GM06990 (cell line): ENCODE results near the gene TRIM14.

Experiments used
- DNase-seq: peaks from one replicate; pipeline ENCODE4 v3.0.0-alpha.2; 2011; ENCODE audit not compliant: insufficient read length; ENCODE audit errors: extremely low read depth
- H3K27me3 ChIP-seq: replicated peaks from 2 replicates; pipeline ENCODE4 v1.6.0; 2011; ENCODE audit warnings: low read length; ENCODE audit not compliant: control insufficient read depth, insufficient read depth
- H3K36me3 ChIP-seq: 2 replicates; pipeline ENCODE4 v1.5.1; 2011; ENCODE audit warnings: low read length; ENCODE audit not compliant: control insufficient read depth, insufficient read depth
- H3K4me3 ChIP-seq: replicated peaks from 2 replicates; pipeline ENCODE4 v1.5.1; 2011; ENCODE audit warnings: low read depth, mild to moderate bottlenecking, control low read depth, low read length
- TF ChIP-seq, protein P1 (sequence below): IDR thresholded peaks from 2 replicates; pipeline ENCODE4 v1.5.1; 2011; ENCODE audit warnings: low read length, control low read depth, mild to moderate bottlenecking, inconsistent platforms; ENCODE audit not compliant: insufficient read depth, poor library complexity, severe bottlenecking

The TRIM14 gene

DNA sequence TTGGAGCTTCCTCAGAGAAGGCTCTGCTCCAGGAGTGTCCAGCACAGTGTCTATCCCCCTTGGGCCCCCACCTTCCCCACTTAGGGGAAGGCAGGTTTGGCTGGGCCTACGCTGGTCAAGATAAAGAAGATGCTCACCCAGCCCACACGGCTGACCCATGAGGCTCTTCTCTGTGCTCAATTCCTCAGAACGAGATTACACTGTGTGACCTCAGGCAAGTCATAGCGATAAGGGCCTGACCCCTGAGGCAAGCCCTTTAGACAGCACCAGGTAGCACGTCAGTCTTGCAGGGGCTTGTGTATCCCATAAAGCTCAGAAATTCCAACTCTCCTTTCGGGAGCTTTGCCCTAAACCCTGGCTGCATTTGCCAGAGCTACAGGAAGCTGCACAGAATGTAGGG lies 40.8 kb upstream of the TRIM14 start:
- Histone ChIP-seq H3K36me3 (no peaks in the 10 kb centered on the region), H3K4me3 (no peak overlapping the region), H3K27me3 (no peaks in the 10 kb centered on the region)
- TF ChIP-seq, protein P1, sequence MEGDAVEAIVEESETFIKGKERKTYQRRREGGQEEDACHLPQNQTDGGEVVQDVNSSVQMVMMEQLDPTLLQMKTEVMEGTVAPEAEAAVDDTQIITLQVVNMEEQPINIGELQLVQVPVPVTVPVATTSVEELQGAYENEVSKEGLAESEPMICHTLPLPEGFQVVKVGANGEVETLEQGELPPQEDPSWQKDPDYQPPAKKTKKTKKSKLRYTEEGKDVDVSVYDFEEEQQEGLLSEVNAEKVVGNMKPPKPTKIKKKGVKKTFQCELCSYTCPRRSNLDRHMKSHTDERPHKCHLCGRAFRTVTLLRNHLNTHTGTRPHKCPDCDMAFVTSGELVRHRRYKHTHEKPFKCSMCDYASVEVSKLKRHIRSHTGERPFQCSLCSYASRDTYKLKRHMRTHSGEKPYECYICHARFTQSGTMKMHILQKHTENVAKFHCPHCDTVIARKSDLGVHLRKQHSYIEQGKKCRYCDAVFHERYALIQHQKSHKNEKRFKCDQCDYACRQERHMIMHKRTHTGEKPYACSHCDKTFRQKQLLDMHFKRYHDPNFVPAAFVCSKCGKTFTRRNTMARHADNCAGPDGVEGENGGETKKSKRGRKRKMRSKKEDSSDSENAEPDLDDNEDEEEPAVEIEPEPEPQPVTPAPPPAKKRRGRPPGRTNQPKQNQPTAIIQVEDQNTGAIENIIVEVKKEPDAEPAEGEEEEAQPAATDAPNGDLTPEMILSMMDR: no peak
- no peak for DNase-seq

GRCh38 chr9:98159301-98159700 lies 40.3 kb upstream of the TRIM14 start:
- DNase-seq: no peak
- H3K27me3 ChIP-seq: no peaks in the 10 kb centered on the region
- no peaks in the 10 kb centered on the region for H3K36me3 ChIP-seq
- no peak overlapping the region for H3K4me3 ChIP-seq
- TF ChIP-seq, protein P1: no peak

DNA sequence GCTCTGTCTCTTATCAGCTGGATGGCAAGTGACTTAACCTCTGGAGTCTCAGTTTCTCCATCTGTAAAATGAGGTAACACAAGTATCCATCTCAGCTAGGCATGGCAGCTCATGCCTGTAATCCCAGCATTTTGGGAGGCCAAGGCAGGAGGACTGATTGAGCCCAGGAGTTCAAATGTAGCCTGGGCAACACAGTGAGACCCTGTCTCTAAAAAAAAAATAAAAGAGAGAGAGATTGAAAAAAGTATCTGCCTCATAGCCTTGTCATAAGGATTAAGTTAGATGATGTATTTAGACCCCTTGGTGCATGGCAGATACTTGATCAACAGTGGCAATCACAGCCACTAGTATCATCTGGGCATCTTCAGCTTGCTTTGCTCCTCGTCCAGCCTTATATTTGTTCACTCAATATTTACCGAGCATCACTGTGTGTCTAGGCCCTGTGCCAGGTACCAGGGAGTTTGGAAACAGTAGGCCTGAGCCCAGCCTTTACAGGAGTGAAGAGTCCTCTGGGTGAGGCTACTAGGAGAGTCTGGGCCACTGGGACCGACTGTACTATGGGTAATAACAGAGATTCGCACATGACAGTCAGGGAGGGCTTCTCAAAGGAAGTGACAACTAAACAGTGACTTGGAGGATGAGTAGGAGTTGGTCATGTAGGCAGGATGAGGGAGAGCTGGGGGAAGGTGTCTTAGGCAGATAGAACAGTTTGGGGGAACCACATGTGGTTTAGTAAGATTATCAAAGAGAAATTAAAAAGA lies 39.2 kb upstream of the TRIM14 start:
- TF ChIP-seq, protein P1: no peak
- no peak overlapping the region for H3K4me3 ChIP-seq
- H3K36me3 ChIP-seq: no peaks in the 10 kb centered on the region
- DNase-seq: no peak
- H3K27me3 ChIP-seq: no peaks in the 10 kb centered on the region

DNA sequence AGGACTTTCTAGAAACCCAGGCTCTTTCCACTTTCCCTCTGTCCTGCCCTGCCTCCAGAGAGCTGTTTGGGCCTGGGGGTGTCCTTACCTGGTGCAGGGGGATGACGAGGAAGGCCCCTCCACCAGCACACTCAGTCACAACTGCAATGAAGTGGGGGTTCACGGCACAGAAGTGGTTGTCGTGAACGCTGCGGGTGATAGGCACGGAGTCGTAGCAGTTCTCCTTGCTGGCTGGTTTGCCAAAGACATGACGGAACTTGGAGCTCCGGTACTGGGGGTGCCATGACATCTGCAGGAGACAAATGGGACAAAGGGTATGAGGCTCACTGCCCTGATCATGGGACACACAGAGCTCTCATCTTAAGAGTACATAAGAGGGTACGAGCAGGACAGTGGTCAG lies 38.4 kb upstream of the TRIM14 start:
- H3K4me3 ChIP-seq: no peak overlapping the region
- H3K27me3 ChIP-seq: no peaks in the 10 kb centered on the region
- no peak for DNase-seq
- TF ChIP-seq, protein P1: no peak
- H3K36me3 ChIP-seq: no peaks in the 10 kb centered on the region

- no peaks in the 10 kb centered on the region for H3K36me3 ChIP-seq
- no peak for DNase-seq
- H3K27me3 ChIP-seq: no peaks in the 10 kb centered on the region
- H3K4me3 ChIP-seq: no peak overlapping the region
- TF ChIP-seq, protein P1: no peak
Measured at GRCh38 chr9:98154678-98155077, 35.7 kb upstream of the TRIM14 start.
